ENCODE results near the gene MSH4.
"Not testable (repeated sequence)": the region's sequence is repeated elsewhere in the genome, so short reads cannot be mapped to it uniquely, and the experiment has no call there.

MSH4 gene

GRCh38 chr1:75797273-75797588 is 549 bp downstream of the MSH4 start:
- no peak for DNase-seq (ENCODE audit: low spot score)

DNA sequence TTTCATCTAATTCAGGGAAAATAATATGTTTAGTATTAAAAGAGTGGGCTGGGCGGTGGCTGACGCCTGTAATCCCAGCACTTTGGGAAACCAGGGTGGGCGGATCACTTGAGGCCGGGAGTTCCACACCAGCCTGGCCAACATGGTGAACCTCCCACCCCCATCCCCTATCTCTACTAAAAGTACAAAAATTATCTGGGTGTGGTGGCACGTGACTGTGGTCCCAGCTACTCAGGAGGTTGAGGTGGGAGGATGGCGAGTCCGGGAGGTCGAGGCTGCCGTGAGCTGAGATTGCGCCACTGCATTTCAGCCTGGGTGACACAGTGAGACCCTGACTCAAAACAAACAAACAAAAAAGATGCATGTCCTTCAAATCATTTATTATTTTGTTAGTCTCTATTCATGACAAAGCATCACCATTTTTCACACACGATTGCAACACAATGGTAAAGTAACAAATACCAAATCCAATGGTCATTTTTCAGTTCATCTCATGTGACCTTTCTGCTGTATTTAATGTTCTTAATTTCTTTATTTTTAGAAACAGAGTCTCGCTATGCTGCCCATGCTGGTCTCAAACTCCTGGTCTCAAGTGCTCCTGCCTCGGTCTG is 1.0 kb downstream of the MSH4 start:
- no peak for DNase-seq (ENCODE audit: low spot score)

DNA sequence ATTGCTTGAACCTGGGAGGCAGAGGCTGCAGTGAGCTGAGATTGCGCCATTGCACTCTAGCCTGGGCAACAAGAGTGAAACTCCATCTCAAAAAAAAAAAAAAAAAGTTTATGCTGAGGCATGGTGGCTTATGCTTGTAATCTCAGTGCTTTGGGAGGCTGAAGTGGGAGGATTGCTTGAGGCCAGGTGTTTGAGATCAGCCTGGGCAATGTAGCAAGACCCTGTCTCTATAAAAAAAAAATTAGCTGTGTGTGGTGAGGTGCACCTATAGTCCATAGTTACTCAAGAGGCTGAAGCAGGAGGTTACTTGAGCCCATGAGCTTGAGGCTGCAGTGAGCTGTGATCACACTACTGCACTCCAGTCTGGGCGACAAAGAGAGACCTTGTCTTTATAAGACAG is 4.8 kb downstream of the MSH4 start:
- not testable (repeated sequence) for DNase-seq (ENCODE audit: low spot score)

DNA sequence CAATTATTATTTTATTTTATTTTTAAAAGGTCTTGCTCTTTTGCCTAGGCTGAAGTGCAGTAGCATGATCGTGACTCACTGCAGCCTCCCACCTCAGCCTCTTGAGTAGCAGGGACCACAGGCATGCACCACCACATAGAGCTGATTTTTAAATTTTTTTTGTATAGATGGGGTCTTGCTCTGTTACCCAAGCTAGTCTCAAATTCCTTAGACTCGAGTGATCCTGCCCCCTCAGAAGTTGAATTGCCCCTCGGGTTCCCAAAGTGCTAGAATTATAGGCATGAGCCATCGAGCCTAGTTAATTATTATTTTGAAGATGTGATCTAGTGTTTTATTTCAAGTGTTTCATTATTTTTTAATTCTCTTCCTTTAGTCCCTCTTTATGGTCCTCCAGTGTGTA is 12.2 kb downstream of the MSH4 start:
- no peak for DNase-seq (ENCODE audit: low spot score)

- not testable (repeated sequence) for DNase-seq (ENCODE audit: low spot score)
Observed at GRCh38 chr1:75810113-75810512, 13.4 kb downstream of the MSH4 start.

GRCh38 chr1:75811211-75811981 is 14.7 kb downstream of the MSH4 start:
- no peak for DNase-seq (ENCODE audit: low spot score)

DNA sequence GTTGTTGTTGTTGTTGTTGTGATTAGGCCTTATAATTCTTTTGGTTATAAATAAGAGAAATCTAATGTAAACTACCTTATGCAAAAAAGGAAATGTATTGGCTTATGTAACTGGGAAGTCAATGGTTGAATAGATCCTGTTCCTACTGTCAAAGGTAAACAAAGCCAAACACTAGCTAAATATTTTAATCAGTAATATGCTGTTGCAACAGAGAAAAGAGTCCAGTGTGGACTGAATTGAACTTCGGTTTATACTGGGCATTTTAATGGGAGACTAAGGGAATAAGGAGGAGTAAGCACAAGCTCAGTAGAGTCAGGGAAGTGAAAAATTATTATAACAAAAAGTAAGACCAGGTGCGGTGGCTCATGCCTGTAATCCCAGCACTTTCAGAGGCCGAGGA is 15.4 kb downstream of the MSH4 start:
- DNase-seq (ENCODE audit: low spot score), result no peak

GRCh38 chr1:75823596-75823995 is 26.9 kb downstream of the MSH4 start:
- not testable (repeated sequence) for DNase-seq (ENCODE audit: low spot score)

- DNase-seq (ENCODE audit: low spot score), result no peak
Observed at GRCh38 chr1:75836528-75837100, 39.9 kb downstream of the MSH4 start.

DNA sequence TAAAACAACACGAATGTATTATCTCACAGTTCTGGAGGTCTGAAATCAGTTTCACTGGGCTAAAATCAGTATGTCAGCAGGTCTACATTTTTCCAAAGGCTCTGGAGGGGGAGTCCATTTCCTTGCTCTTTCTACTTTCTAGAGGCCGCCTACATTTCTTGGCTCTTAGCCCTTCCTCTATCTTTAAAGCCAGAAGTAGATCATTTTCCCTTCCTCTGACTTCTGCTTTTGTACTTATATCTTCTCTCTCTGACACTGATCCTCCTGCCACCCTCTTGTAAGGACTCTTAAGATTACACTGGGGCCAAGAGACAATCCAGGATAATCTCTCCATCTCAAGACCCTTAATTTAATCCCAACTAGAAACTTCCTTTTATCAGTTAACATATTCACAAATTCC is 41.4 kb downstream of the MSH4 start:
- DNase-seq (ENCODE audit: low spot score), result no peak

GRCh38 chr1:75841421-75841820 is 44.7 kb downstream of the MSH4 start:
- DNase-seq (ENCODE audit: low spot score), result no peak

- no peak for DNase-seq (ENCODE audit: low spot score)
Observed at GRCh38 chr1:75845576-75845975, 48.9 kb downstream of the MSH4 start.

DNA sequence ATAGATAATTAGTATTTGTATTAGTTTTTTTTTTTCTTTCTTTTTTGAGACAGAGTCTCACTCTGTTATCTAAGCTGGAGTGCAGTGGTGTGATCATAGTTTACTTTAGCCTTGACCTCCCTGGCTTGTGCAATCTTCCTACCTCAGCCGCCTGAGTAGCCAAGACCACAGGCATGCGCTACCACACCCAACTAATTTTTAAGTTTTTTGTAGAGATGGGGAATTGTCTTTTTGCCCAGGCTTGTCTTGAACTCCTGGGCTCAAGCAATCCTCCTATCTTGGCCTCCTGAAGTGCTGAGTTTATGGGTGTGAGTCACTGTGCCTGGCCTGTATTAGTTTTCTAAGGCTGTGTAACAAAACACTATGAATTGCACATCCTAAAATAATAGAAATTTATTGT is 58.3 kb downstream of the MSH4 start:
- no peak for DNase-seq (ENCODE audit: low spot score)

DNA sequence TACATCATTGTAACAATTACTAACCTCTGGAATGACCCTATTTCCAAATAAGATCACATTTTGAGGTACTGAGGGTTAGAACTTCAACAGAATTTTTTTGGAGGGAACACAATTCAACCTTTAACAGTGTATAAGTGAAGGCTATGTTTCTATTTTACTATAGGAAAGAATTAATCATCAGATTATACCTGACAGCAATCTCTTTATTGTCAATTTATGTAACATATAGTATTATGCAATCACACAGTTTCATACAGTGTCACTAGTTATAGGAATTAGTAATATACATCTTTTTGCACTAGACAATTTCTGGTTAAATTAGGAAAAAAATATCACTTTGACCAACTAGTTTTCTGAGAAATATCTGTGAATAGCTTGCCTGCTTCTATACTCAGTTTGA is 59.1 kb downstream of the MSH4 start:
- DNase-seq (ENCODE audit: low spot score), result no peak

GRCh38 chr1:75861831-75862230 is 65.1 kb downstream of the MSH4 start:
- no peak for DNase-seq (ENCODE audit: low spot score)

DNA sequence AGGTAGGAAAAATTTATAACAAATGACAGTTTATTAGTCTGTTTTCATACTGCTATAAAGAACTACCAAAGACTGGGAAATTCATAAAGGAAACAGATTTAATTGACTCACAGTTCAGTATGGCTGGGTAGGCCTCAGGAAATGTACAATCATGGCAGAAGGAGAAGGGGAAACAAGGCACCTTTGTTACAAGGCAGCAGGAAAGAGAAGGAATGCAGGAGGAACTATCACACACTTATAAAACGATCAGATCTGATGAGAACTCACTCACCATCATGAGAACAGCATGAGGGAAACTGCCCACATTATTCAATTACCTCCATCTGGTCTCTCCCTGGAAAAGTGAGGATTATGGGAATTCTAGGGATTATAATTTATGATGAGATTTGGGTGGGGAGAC is 74.3 kb downstream of the MSH4 start:
- DNase-seq (ENCODE audit: low spot score), result no peak

- DNase-seq (ENCODE audit: low spot score), result no peak
Observed at GRCh38 chr1:75879985-75880384, 83.3 kb downstream of the MSH4 start.

GRCh38 chr1:75884437-75884836 is 87.8 kb downstream of the MSH4 start:
- DNase-seq (ENCODE audit: low spot score), result no peak

GRCh38 chr1:75901371-75901770 is 104.7 kb downstream of the MSH4 start:
- DNase-seq (ENCODE audit: low spot score), result no peak

DNA sequence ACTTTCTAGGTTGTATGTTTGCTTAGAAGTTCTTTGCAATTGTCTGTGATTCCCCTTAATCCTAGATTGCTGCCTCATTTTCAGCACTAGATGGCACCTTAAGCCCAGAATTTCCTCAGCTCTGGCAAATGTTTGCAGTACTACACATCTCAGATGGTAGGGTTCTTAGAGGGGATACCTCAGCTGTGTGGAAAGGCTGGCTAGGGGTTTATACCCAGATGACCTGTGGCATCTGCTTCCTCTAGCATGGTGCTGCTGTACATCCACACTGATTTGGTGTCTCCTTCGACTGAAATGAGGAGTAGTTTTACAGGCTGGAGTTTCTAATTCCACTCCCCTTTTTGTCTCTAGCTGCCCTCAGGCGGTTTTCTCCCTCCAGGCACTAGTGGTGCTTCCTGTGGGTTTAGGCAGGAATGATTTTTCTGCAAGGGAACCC is 112.1 kb downstream of the MSH4 start:
- peak; percentile 43 for DNase-seq (ENCODE audit: low spot score)

GRCh38 chr1:75916834-75917233 is 120.2 kb downstream of the MSH4 start:
- no peak for DNase-seq (ENCODE audit: low spot score)

DNA sequence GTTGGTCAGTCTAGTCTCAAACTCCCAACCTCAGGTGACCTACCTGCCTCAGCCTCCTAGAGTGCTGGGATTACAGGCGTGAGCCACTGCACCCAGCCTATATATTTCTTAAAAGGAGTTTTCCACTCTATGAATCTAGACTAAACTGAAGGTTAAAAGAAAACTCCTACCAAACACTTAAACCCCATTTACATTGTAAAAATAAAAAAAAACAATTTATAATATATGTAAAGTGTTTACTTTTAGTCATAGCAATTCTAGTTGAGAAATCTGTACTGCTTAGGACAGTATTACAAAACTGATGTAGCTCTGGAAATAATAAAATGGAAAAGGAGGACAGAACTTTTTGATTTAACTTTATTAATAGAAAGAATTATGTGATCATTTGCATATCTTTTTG is 126.0 kb downstream of the MSH4 start:
- no peak for DNase-seq (ENCODE audit: low spot score)

DNA sequence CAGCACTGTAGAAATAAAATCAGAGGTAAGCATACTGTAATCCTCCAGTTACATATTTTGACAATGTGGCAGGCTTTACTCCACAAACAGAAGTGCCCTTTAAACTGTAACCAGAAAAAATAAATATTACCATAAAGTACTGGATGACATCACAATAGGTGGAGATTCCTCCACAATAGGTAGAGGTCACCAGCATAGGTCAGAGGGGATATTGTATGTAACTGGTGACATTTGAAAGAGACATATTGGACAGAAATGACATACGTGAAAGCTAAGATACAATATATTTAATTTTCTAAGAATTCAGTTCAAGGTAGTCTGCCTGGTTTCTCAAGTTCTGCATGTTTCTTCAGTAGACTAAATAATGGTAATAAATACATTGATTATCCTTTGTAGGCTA is 135.6 kb downstream of the MSH4 start, which contains the start of gene ASB17:
Gene ASB17, minus strand, starts transcription at position 101 of the 400 bp plus-strand sequence. CDS start 113 bp downstream, outside the sequence.
- DNase-seq (ENCODE audit: low spot score), result no peak

- DNase-seq (ENCODE audit: low spot score), result no peak
Observed at GRCh38 chr1:75937034-75937433, 140.4 kb downstream of the MSH4 start.
